Jurkat, Clone E6-1 (cell line): ENCODE results near the gene PADI2.

Source experiments
- DNase-seq: peaks from one replicate; pipeline ENCODE4 v3.0.0-alpha.2; 2011; ENCODE audit warnings: low read depth, low spot score
- H3K4me3 ChIP-seq: 2 replicates; pipeline ENCODE4 v1.5.1; 2011; ENCODE audit warnings: mild to moderate bottlenecking, low read length, control low read depth, moderate library complexity

The PADI2 gene

GRCh38 chr1:17118268-17118667 lies 983 bp downstream of the PADI2 start:
- no peak overlapping the region for H3K4me3 ChIP-seq
- no peak for DNase-seq

GRCh38 chr1:17117451-17118265 lies 1.6 kb downstream of the PADI2 start:
- no peak overlapping the region for H3K4me3 ChIP-seq
- DNase-seq: no peak

- DNase-seq: no peak
- H3K4me3 ChIP-seq: no peak overlapping the region
Measured at GRCh38 chr1:17116643-17117042, 2.6 kb downstream of the PADI2 start.

- no peak overlapping the region for H3K4me3 ChIP-seq
- no peak for DNase-seq
Measured at GRCh38 chr1:17113963-17114362, 5.3 kb downstream of the PADI2 start.

GRCh38 chr1:17112496-17113236 lies 6.6 kb downstream of the PADI2 start:
- DNase-seq: no peak
- H3K4me3 ChIP-seq: no peak overlapping the region

GRCh38 chr1:17112076-17112475 lies 7.2 kb downstream of the PADI2 start:
- no peak for DNase-seq
- H3K4me3 ChIP-seq: no peak overlapping the region

DNA sequence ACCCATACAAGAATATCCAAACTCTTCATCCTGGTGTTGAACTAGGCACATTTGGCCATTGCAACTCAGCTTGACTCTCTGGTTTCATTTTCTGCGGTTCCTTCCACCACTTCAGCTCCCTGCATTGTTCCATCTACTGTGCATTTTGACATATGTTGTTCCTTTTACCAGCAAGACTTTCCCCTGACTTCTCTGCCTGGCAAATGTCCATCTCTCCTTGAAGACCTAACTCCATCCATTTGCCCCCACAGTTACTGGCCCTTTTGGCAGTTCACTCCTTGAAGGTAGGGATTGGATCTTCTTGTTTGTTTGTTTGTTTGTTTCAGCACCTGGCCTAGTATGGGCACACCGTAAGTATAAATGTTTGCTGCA lies 8.7 kb downstream of the PADI2 start:
- no peak for DNase-seq
- H3K4me3 ChIP-seq: no peak overlapping the region

- no peak for DNase-seq
- no peak overlapping the region for H3K4me3 ChIP-seq
Measured at GRCh38 chr1:17109892-17110554, 9.2 kb downstream of the PADI2 start.

- no peak for DNase-seq
- no peak overlapping the region for H3K4me3 ChIP-seq
Measured at GRCh38 chr1:17108786-17109185, 10.5 kb downstream of the PADI2 start.

GRCh38 chr1:17108360-17108759 lies 10.9 kb downstream of the PADI2 start:
- no peak for DNase-seq
- H3K4me3 ChIP-seq: no peak overlapping the region

- DNase-seq: no peak
- H3K4me3 ChIP-seq: no peak overlapping the region
Measured at GRCh38 chr1:17104782-17105181, 14.5 kb downstream of the PADI2 start.

DNA sequence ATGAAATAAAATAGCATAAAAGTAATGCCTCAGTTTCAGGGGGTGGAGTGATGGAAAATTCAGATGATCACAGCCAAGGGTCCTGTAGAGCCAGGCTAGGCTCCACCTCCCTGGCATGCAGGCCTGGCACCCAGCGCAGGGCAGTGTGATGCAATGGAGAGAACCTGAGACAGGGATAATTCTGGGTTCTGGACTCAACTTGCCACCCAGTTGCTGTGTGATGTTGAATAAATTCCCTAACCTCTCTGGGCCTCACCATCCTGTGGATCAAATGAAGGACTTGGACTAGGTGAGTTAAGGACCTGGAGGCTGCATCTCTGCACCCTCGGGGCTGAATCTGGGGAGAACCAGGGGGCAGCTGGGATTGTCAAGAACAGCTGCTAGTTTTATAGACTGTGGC lies 17.0 kb downstream of the PADI2 start:
- H3K4me3 ChIP-seq: no peak overlapping the region
- no peak for DNase-seq

DNA sequence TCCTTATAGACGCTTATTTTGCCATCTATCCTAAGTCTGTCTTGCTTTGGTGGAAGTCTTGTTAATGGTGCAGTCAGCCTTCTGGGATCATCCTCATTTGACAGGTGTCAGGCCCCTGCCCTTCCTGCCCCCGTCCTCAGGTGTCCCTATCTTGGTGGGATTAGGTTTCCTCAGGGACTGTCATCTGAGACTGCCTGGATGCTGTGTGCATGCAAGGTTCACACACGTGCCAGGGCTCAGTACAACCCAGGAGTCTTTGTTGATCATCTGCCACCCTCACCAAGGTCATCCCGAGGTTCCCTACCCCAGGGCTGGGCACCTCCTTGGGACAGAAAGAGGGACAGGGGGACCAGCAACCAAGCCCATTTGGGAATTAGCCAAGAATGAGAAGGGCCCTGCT lies 18.0 kb downstream of the PADI2 start:
- DNase-seq: no peak
- H3K4me3 ChIP-seq: no peak overlapping the region

DNA sequence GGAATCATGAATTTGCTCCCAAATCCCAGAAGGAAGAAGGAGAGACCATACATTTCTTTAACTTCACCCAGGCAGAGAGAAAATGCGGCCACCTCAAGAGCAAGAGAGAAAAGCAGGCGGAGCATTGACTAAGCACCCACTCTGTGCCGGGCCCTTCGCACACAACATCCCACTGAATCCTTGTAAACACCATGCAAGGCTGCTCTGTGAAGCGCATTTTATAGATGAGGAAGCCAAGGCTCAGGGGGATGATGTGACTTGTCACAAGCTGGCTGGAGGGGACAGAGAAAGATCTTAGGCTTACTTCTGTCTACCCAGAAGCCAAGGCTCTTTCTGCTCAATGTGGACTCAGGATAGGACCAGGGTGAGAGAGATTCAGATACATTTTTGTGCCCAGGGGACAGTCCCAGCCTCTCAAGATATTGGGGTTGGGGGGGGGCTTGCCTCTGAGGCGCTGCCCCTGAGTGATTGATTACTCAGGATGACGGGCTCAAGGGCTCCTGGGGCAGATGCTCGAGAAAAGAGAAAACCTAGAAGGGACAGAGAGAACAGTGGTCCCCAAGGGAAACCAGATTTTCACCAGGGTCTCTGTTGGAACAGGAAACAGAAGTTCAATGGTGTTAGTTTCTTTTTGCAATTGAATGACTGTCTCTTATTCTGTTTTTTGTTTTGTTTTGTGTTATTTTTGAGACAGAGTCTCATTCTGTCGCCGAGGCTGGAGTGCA lies 19.5 kb downstream of the PADI2 start:
- no peak overlapping the region for H3K4me3 ChIP-seq
- no peak for DNase-seq

DNA sequence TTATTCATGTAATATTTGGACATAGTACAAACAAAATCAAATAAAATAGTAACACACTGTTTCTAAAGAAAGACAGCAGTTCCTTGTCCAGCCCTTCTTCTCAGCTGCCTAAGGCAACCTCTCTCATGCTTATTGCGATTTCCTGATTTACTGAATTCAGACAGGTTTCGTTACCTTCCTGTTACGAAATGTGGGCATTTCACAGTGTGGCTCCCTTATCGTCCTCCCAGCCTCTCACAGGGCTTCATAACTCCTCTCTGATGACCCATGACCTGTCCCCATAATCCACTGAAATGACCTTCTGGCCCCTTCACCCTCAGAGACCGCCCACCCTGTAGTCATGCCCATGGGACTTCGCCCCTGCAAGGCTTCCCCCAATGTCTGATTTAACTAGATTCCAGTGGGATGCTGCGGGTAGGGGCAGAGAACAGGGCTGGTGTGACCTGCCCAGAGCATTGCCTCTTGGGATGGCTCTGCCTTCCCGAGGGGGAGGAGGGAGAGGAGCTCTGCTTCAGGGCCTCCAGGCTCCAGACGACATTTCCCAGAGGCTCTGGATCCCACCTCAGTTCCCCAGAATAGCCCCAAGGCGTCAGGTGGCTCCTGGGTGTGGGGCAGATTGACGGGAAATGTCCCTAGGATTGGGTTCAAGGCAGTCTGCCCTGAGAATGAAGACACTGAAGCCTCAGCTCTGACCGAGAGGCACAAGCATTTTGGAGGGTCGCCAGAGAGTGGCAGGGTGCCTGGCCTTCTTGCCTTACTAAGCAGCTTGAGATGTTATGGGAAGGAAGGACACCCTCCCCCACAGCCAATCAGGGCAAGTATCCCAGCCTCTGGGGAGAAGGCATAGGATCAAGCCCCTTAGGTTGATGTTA lies 20.6 kb downstream of the PADI2 start:
- no peak for DNase-seq
- no peak overlapping the region for H3K4me3 ChIP-seq

DNA sequence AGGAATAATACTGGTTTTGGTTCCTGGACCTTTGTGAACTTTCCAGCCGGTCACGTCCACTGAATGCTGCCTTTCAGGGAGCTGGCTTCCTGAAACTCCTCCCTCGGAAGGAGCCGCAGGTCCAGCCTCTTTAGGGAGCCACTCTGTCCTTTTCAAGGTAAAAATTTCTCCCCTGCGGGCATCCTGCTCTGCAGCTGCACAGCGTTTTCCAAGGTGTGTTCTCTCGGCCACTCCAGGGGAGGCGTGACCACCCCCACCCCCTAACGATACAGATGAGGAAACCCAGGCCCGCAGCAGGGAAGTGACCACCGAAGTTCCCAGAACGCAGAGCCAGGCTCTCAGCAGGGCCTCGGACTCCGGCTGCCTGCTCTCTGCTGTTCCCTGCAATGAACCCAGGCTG lies 21.5 kb downstream of the PADI2 start:
- H3K4me3 ChIP-seq: no peak overlapping the region
- no peak for DNase-seq

GRCh38 chr1:17097147-17097546 lies 22.1 kb downstream of the PADI2 start:
- DNase-seq: no peak
- H3K4me3 ChIP-seq: no peak overlapping the region

GRCh38 chr1:17096584-17096983 lies 22.7 kb downstream of the PADI2 start:
- no peak overlapping the region for H3K4me3 ChIP-seq
- DNase-seq: no peak

- no peak overlapping the region for H3K4me3 ChIP-seq
- DNase-seq: no peak
Measured at GRCh38 chr1:17095141-17095540, 24.1 kb downstream of the PADI2 start.
